Measurements from ENCODE around the gene GPRIN1.

GPRIN1 gene

GRCh38 chr5:176644294-176644693 is 34.3 kb upstream of the GPRIN1 start:
- TF ChIP-seq POU2F2 (IDR thresholded peaks at IDR 0.05; ENCODE audit: low read depth, low read length) (no peak), POLR2AphosphoS5 (IDR thresholded peaks at IDR 0.05; ENCODE audit: low read depth, low read length) (no peak), SPI1 (IDR thresholded peaks at IDR 0.05; ENCODE audit: low read depth, low read length) (no peak)
- DNase-seq (ENCODE audit: insufficient read length, low spot score) (no peak), FAIRE-seq (no peak)

- DNase-seq (ENCODE audit: insufficient read length, low spot score) (no peak), FAIRE-seq (no peak)
- TF ChIP-seq POU2F2 (IDR thresholded peaks at IDR 0.05; ENCODE audit: low read depth, low read length) (no peak), POLR2AphosphoS5 (IDR thresholded peaks at IDR 0.05; ENCODE audit: low read depth, low read length) (no peak), TAF1 (IDR thresholded peaks at IDR 0.05; ENCODE audit: low read depth, low read length) (no peak), PAX5 (IDR thresholded peaks at IDR 0.05; ENCODE audit: insufficient read depth, low read length, severe bottlenecking) (no peak), SPI1 (IDR thresholded peaks at IDR 0.05; ENCODE audit: low read depth, low read length) (no peak), POLR2A (IDR thresholded peaks at IDR 0.05; ENCODE audit: low read depth, low read length) (no peak)
Measured at GRCh38 chr5:176643491-176644219, 33.7 kb upstream of the GPRIN1 start.

GRCh38 chr5:176642675-176643490 is 32.9 kb upstream of the GPRIN1 start:
- FAIRE-seq, result no peak
- TF ChIP-seq TAF1 (IDR thresholded peaks at IDR 0.05; ENCODE audit: low read depth, low read length) (no peak), POLR2AphosphoS5 (IDR thresholded peaks at IDR 0.05; ENCODE audit: low read depth, low read length) (no peak), PAX5 (IDR thresholded peaks at IDR 0.05; ENCODE audit: insufficient read depth, low read length, severe bottlenecking) (no peak), SPI1 (IDR thresholded peaks at IDR 0.05; ENCODE audit: low read depth, low read length) (no peak), POLR2A (IDR thresholded peaks at IDR 0.05; ENCODE audit: low read depth, low read length) (no peak), POU2F2 (IDR thresholded peaks at IDR 0.05; ENCODE audit: low read depth, low read length) (no peak)
- DNase-seq (ENCODE audit: insufficient read length, low spot score), result no peak

DNA sequence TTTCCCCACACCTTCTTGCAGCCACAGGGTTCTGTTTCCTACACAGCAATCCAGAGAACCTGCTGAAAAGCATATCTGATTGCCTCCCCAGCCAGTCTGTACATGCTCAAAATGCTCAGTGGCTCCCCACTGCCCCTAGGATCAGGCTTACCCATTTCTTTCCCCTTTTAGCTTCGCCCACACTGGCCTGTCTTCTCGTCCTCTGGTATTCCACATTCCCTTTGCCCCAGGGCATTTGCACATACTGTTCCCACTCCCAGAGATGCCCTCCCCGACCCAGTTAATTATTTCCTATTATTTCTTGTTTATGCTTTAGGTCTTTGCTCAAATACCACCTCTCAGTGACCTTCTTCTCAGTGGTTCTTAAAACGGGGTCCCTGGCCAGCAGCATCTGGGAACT is 30.7 kb upstream of the GPRIN1 start:
- no peak for FAIRE-seq
- TF ChIP-seq POLR2AphosphoS5 (IDR thresholded peaks at IDR 0.05; ENCODE audit: low read depth, low read length) (no peak), POU2F2 (IDR thresholded peaks at IDR 0.05; ENCODE audit: low read depth, low read length) (no peak), TAF1 (IDR thresholded peaks at IDR 0.05; ENCODE audit: low read depth, low read length) (no peak), POLR2A (IDR thresholded peaks at IDR 0.05; ENCODE audit: low read depth, low read length) (no peak), SPI1 (IDR thresholded peaks at IDR 0.05; ENCODE audit: low read depth, low read length) (no peak), PAX5 (IDR thresholded peaks at IDR 0.05; ENCODE audit: insufficient read depth, low read length, severe bottlenecking) (no peak)
- DNase-seq (ENCODE audit: insufficient read length, low spot score), result no peak

- no peak for FAIRE-seq
- no peak for DNase-seq (ENCODE audit: insufficient read length, low spot score)
- TF ChIP-seq TAF1 (IDR thresholded peaks at IDR 0.05; ENCODE audit: low read depth, low read length), result no peak
- no peak for TF ChIP-seq POLR2A (IDR thresholded peaks at IDR 0.05; ENCODE audit: low read depth, low read length)
- TF ChIP-seq POU2F2 (IDR thresholded peaks at IDR 0.05; ENCODE audit: low read depth, low read length), result no peak
- no peak for TF ChIP-seq PAX5 (IDR thresholded peaks at IDR 0.05; ENCODE audit: insufficient read depth, low read length, severe bottlenecking)
- no peak for TF ChIP-seq POLR2AphosphoS5 (IDR thresholded peaks at IDR 0.05; ENCODE audit: low read depth, low read length)
- no peak for TF ChIP-seq SPI1 (IDR thresholded peaks at IDR 0.05; ENCODE audit: low read depth, low read length)
Measured at GRCh38 chr5:176639981-176640380, 30.0 kb upstream of the GPRIN1 start.

GRCh38 chr5:176639208-176639607 is 29.3 kb upstream of the GPRIN1 start:
- FAIRE-seq, result no peak
- DNase-seq (ENCODE audit: insufficient read length, low spot score), result no peak
- TF ChIP-seq SPI1 (IDR thresholded peaks at IDR 0.05; ENCODE audit: low read depth, low read length) (no peak), TAF1 (IDR thresholded peaks at IDR 0.05; ENCODE audit: low read depth, low read length) (no peak), POU2F2 (IDR thresholded peaks at IDR 0.05; ENCODE audit: low read depth, low read length) (no peak), POLR2AphosphoS5 (IDR thresholded peaks at IDR 0.05; ENCODE audit: low read depth, low read length) (no peak), PAX5 (IDR thresholded peaks at IDR 0.05; ENCODE audit: insufficient read depth, low read length, severe bottlenecking) (no peak), POLR2A (IDR thresholded peaks at IDR 0.05; ENCODE audit: low read depth, low read length) (no peak)

DNA sequence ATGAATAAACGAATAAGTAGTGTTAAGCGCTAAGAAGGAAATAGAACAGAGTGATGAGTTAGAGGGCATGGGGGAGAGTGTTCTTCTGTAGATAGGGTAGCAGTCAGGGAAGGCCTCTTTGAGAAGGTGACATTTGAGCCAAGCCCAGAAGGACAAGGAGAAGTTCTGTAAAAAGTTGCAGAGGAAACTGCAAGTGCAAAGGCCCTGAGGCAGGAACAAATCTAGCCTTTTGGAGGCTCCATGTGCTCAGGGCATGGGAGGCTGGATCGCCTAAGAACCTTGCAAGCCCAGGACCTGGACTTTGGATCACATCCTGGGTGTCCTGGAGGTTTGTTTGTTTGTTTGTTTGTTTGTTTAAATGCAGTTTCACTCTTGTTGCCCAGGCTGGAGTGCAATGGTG is 28.5 kb upstream of the GPRIN1 start:
- FAIRE-seq, result no peak
- DNase-seq (ENCODE audit: insufficient read length, low spot score), result no peak
- TF ChIP-seq POU2F2 (IDR thresholded peaks at IDR 0.05; ENCODE audit: low read depth, low read length), result no peak
- TF ChIP-seq POLR2AphosphoS5 (IDR thresholded peaks at IDR 0.05; ENCODE audit: low read depth, low read length), result no peak
- no peak for TF ChIP-seq TAF1 (IDR thresholded peaks at IDR 0.05; ENCODE audit: low read depth, low read length)
- no peak for TF ChIP-seq SPI1 (IDR thresholded peaks at IDR 0.05; ENCODE audit: low read depth, low read length)
- no peak for TF ChIP-seq POLR2A (IDR thresholded peaks at IDR 0.05; ENCODE audit: low read depth, low read length)
- no peak for TF ChIP-seq PAX5 (IDR thresholded peaks at IDR 0.05; ENCODE audit: insufficient read depth, low read length, severe bottlenecking)

DNA sequence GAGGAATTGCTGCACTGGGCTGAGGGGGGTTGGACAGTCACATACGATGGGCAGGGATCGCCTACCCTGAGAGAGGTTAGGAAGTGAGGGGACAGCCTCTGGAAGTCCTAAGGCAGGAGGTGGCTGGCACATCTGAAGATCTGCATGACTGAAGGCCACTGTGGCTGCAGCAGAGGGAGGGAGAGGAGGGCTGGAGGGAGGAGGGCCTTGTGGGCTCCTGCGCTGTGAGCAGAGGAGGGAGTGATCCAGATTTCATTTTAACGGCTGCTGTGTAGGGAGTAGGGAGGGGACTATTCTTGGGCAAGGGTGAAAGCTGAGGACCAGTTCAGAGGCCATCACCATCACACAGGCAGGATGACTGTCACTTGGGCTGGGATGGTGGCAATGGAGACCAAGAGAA is 27.6 kb upstream of the GPRIN1 start:
- no peak for FAIRE-seq

GRCh38 chr5:176636426-176636825 is 26.5 kb upstream of the GPRIN1 start:
- TF ChIP-seq SPI1 (IDR thresholded peaks at IDR 0.05; ENCODE audit: low read depth, low read length) (no peak), POLR2A (IDR thresholded peaks at IDR 0.05; ENCODE audit: low read depth, low read length) (no peak), POU2F2 (IDR thresholded peaks at IDR 0.05; ENCODE audit: low read depth, low read length) (no peak), TAF1 (IDR thresholded peaks at IDR 0.05; ENCODE audit: low read depth, low read length) (no peak), PAX5 (IDR thresholded peaks at IDR 0.05; ENCODE audit: insufficient read depth, low read length, severe bottlenecking) (no peak), POLR2AphosphoS5 (IDR thresholded peaks at IDR 0.05; ENCODE audit: low read depth, low read length) (no peak)
- DNase-seq (ENCODE audit: insufficient read length, low spot score) (no peak), FAIRE-seq (no peak)

More for the DNA sequence above, 27.6 kb upstream of the GPRIN1 start:
- no peak for DNase-seq (ENCODE audit: insufficient read length, low spot score)
- TF ChIP-seq TAF1 (IDR thresholded peaks at IDR 0.05; ENCODE audit: low read depth, low read length) (no peak), POU2F2 (IDR thresholded peaks at IDR 0.05; ENCODE audit: low read depth, low read length) (no peak), POLR2AphosphoS5 (IDR thresholded peaks at IDR 0.05; ENCODE audit: low read depth, low read length) (no peak), SPI1 (IDR thresholded peaks at IDR 0.05; ENCODE audit: low read depth, low read length) (no peak), PAX5 (IDR thresholded peaks at IDR 0.05; ENCODE audit: insufficient read depth, low read length, severe bottlenecking) (no peak), POLR2A (IDR thresholded peaks at IDR 0.05; ENCODE audit: low read depth, low read length) (no peak)
